NT2/D1 (cell line): ENCODE results near the gene RTRAF.

Experiments
- SUZ12 ChIP-seq: IDR thresholded peaks from 2 replicates; pipeline ENCODE4 v1.6.1; 2011; ENCODE audit not compliant: insufficient read length, insufficient read depth; ENCODE audit errors: extremely low read depth
- ZNF274 ChIP-seq: IDR thresholded peaks from 2 replicates; pipeline ENCODE4 v1.6.1; 2011; ENCODE audit warnings: mild to moderate bottlenecking, low read depth, low read length

DNA sequence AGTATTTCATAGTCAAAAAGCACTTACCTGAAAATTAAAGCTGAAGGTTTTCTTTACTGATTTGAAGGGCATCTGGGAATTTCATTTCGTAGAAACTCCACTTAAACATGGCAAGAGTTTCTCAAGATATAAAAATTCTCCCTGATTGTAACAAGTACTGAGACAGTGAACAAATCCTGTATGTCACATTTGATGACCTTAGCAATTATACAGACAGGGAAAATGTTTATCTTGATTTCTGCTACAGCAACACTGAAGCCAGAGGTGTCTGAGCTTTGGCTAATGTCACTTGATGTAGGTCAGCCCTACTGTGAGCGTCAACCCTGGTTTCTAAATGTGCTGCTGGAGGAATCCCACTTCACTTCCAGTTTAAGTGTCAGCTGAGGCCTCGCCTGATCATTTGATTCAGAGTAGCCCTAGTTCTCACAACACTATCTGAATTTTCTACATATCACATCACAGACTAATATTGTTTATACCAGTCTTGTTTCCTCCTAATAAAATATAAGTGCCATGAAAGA lies 20.9 kb downstream of the RTRAF start:
- TF ChIP-seq ZNF274, result no peak
- TF ChIP-seq SUZ12, result no peak
